HG02938 (cell line): ENCODE measurements around the gene NCAN.
"Not testable (repeated sequence)": the region's sequence is repeated elsewhere in the genome, so short reads cannot be mapped to it uniquely, and the experiment has no call there.

ENCODE experiments used
- ATAC-seq: cut with Tn5 transposase; IDR thresholded peaks from one replicate; pipeline ENCODE4 v1.9.1; 2021; ENCODE audit warnings: mild to moderate bottlenecking, moderate library complexity; ENCODE audit not compliant: unreplicated experiment

NCAN gene

GRCh38 chr19:19223636-19224035 lies 11.9 kb downstream of the NCAN start:
- ATAC-seq, result no peak

GRCh38 chr19:19224150-19224851 lies 12.5 kb downstream of the NCAN start:
- no peak for ATAC-seq

GRCh38 chr19:19224852-19225494 lies 13.2 kb downstream of the NCAN start:
- ATAC-seq, result no peak

GRCh38 chr19:19226204-19226603 lies 14.4 kb downstream of the NCAN start:
- ATAC-seq, result no peak

GRCh38 chr19:19226663-19227062 lies 14.9 kb downstream of the NCAN start:
- no peak for ATAC-seq

- ATAC-seq, result no peak
These were observed 15.5 kb downstream of the NCAN start for GRCh38 chr19:19227217-19227616.

- no peak for ATAC-seq
These were observed 17.9 kb downstream of the NCAN start for GRCh38 chr19:19229701-19230100.

- no peak for ATAC-seq
These were observed 19.2 kb downstream of the NCAN start for GRCh38 chr19:19230999-19231398.

- no peak for ATAC-seq
These were observed 20.5 kb downstream of the NCAN start for GRCh38 chr19:19232261-19232721.

- ATAC-seq, result no peak
These were observed 22.6 kb downstream of the NCAN start for GRCh38 chr19:19234220-19234816.

- no peak for ATAC-seq
These were observed 24.4 kb downstream of the NCAN start for GRCh38 chr19:19236173-19236572.

- ATAC-seq, result no peak
These were observed 26.6 kb downstream of the NCAN start for GRCh38 chr19:19238126-19238894.

- no peak for ATAC-seq
These were observed 27.9 kb downstream of the NCAN start for GRCh38 chr19:19239675-19240074.

- ATAC-seq, result no peak
These were observed 28.7 kb downstream of the NCAN start for GRCh38 chr19:19240476-19240875.

- ATAC-seq, result no peak
These were observed 38.5 kb downstream of the NCAN start for GRCh38 chr19:19250196-19250801.

GRCh38 chr19:19253409-19253808 lies 41.7 kb downstream of the NCAN start:
- not testable (repeated sequence) for ATAC-seq

- ATAC-seq, result no peak
These were observed 44.6 kb downstream of the NCAN start for GRCh38 chr19:19256072-19256969.

- ATAC-seq, result no peak
These were observed 45.4 kb downstream of the NCAN start for GRCh38 chr19:19257137-19257536.

- no peak for ATAC-seq
These were observed 46.3 kb downstream of the NCAN start for GRCh38 chr19:19257836-19258588.
